GM23338 (cell line): ENCODE measurements around the gene CCDC177. TPM values are rescaled to one million over a fixed set of nuclear protein-coding genes. Genes with fewer than 3 reads are reported as not detected.

ENCODE experiments used
- ATAC-seq: fragments of 200-7000 bp; cut with Tn5 transposase; 3 replicates; pipeline ENCODE4 v1.9.1; 2020
- DNase-seq: peaks from one replicate; pipeline ENCODE4 v3.0.0-alpha.2; 2015; ENCODE audit warnings: low spot score
- H2AFZ ChIP-seq: fragments of 200-600 bp; sonication (generic); 2 replicates; pipeline ENCODE4 v1.8.0; 2016; ENCODE audit warnings: antibody characterized with exemption, mild to moderate bottlenecking, moderate library complexity
- H3F3A ChIP-seq: fragments of 200-600 bp; sonication (generic); replicated peaks from 2 replicates; pipeline ENCODE4 v1.8.0; 2017; ENCODE audit warnings: antibody characterized with exemption, mixed run types, low read depth
- H3K27ac ChIP-seq: fragments of 200-600 bp; sonication (generic); 2 replicates; pipeline ENCODE4 v1.6.1; 2016; ENCODE audit warnings: low read depth
- H3K27me3 ChIP-seq: fragments of 200-600 bp; sonication (generic); 2 replicates; pipeline ENCODE4 v1.8.0; 2016; ENCODE audit warnings: mild to moderate bottlenecking, mixed run types, moderate library complexity; ENCODE audit not compliant: insufficient read depth
- H3K36me3 ChIP-seq: fragments of 200-600 bp; sonication (generic); 2 replicates; pipeline ENCODE4 v1.8.0; 2016; ENCODE audit warnings: mild to moderate bottlenecking; ENCODE audit not compliant: insufficient read depth
- H3K4me1 ChIP-seq: fragments of 200-600 bp; sonication (generic); 2 replicates; pipeline ENCODE4 v1.8.0; 2016; ENCODE audit warnings: mild to moderate bottlenecking, moderate library complexity; ENCODE audit not compliant: insufficient read depth
- H3K4me2 ChIP-seq: fragments of 200-600 bp; sonication (generic); 2 replicates; pipeline ENCODE4 v1.7.1; 2017; ENCODE audit warnings: mixed run types
- H3K4me3 ChIP-seq: fragments of 200-600 bp; sonication (generic); 2 replicates; pipeline ENCODE4 v1.6.1; 2016; ENCODE audit warnings: mixed run types
- H3K79me2 ChIP-seq: fragments of 200-600 bp; sonication (generic); replicated peaks from 2 replicates; pipeline ENCODE4 v1.8.0; 2017; ENCODE audit warnings: mild to moderate bottlenecking; ENCODE audit not compliant: insufficient read depth
- H3K9me2 ChIP-seq: fragments of 200-600 bp; sonication (generic); 2 replicates; pipeline ENCODE4 v1.8.0; 2017; ENCODE audit not compliant: insufficient read depth
- H4K20me1 ChIP-seq: fragments of 200-600 bp; sonication (generic); replicated peaks from 2 replicates; pipeline ENCODE4 v1.8.0; 2017; ENCODE audit warnings: mild to moderate bottlenecking; ENCODE audit not compliant: insufficient read depth
- H3K27ac Mint-ChIP-seq: 2 replicates; pipeline ENCODE4 v1.8.0; 2020; ENCODE audit warnings: inconsistent platforms, mild to moderate bottlenecking, moderate library complexity, mixed read lengths
- H3K27me3 Mint-ChIP-seq: 3 replicates; pipeline ENCODE4 v1.8.0; 2022; ENCODE audit warnings: low read depth, mild to moderate bottlenecking, moderate library complexity, mixed read lengths, inconsistent platforms; ENCODE audit not compliant: insufficient read depth, poor library complexity
- H3K36me3 Mint-ChIP-seq: 3 replicates; pipeline ENCODE4 v1.8.0; 2021; ENCODE audit warnings: low read depth, mild to moderate bottlenecking, inconsistent platforms, moderate library complexity, mixed read lengths
- H3K4me1 Mint-ChIP-seq: 3 replicates; pipeline ENCODE4 v1.8.0; 2020; ENCODE audit warnings: mild to moderate bottlenecking, inconsistent platforms, mixed read lengths
- H3K4me3 Mint-ChIP-seq: 3 replicates; pipeline ENCODE4 v1.8.0; 2021; ENCODE audit warnings: moderate library complexity, mild to moderate bottlenecking, inconsistent platforms, mixed read lengths
- H3K9me3 Mint-ChIP-seq: 3 replicates; pipeline ENCODE4 v1.8.0; 2020; ENCODE audit warnings: moderate library complexity, mild to moderate bottlenecking, inconsistent platforms, mixed read lengths
- CREB1 ChIP-seq: fragments of 250-450 bp; sonication (Bioruptor Pico); IDR thresholded peaks from 2 replicates; pipeline ENCODE4 v1.5.0; 2020; ENCODE audit warnings: low read depth, mild to moderate bottlenecking, moderate library complexity
- CTCF ChIP-seq, 2 experiments: fragments of 200-600 bp in 1 of 2; sonication (generic) in 1 of 2; conservative IDR thresholded peaks; 2 replicates each; pipeline versions ENCODE4 v1.5.1 to v1.6.1; 2016 to 2017; ENCODE audit warnings: antibody characterized with exemption in 2 of 2, low read depth in 2 of 2, mild to moderate bottlenecking in 2 of 2, moderate library complexity in 1 of 2
- ETS1 ChIP-seq: IDR thresholded peaks from 2 replicates; pipeline ENCODE4 v1.6.1; 2016; ENCODE audit warnings: antibody characterized with exemption
- EZH2phosphoT487 ChIP-seq: fragments of 200-600 bp; sonication (generic); IDR thresholded peaks from one replicate; pipeline ENCODE4 v1.8.1; 2018; ENCODE audit warnings: antibody characterized with exemption; ENCODE audit not compliant: unreplicated experiment
- POLR2AphosphoS5 ChIP-seq: IDR thresholded peaks from 2 replicates; pipeline ENCODE4 v1.6.1; 2016; ENCODE audit warnings: antibody characterized with exemption, low read depth
- REST ChIP-seq: IDR thresholded peaks from one replicate; pipeline ENCODE4 v1.6.1; 2018; ENCODE audit warnings: antibody characterized with exemption; ENCODE audit not compliant: unreplicated experiment
- STAT1 ChIP-seq: IDR thresholded peaks from one replicate; pipeline ENCODE4 v1.6.1; 2016; ENCODE audit warnings: antibody characterized with exemption; ENCODE audit not compliant: unreplicated experiment
- ZNF114 ChIP-seq: fragments of 250-450 bp; sonication (Bioruptor Pico); IDR thresholded peaks from 2 replicates; pipeline ENCODE4 v1.5.0; 2020; ENCODE audit warnings: mild to moderate bottlenecking, moderate library complexity
- ZNF331 ChIP-seq: fragments of 250-450 bp; sonication (Bioruptor Pico); IDR thresholded peaks from 2 replicates; pipeline ENCODE4 v1.5.0; 2020; ENCODE audit warnings: low read depth, mild to moderate bottlenecking, moderate library complexity
- ZNF462 ChIP-seq: fragments of 250-450 bp; sonication (Bioruptor Pico); IDR thresholded peaks from 2 replicates; pipeline ENCODE4 v1.5.0; 2020; ENCODE audit warnings: mild to moderate bottlenecking, moderate library complexity
- polyA plus RNA-seq: library from polyadenylated mRNA; unstranded; fragments of >200 nt; fragmentation: Nextera tagmentation; extraction: Ambion mirVana; gene quantifications from 2 replicates; pipeline ENCODE4 v1.2.1, GENCODE V29; 2016
- total RNA-seq: library from RNA; depleted of rRNA; stranded (reverse); fragments of >200 nt; shearing (Covaris generic); gene quantifications from 2 replicates; pipeline ENCODE4 v1.2.3, GENCODE V29; 2014

The CCDC177 gene
- total and polyA plus RNA-seq, 2 experiments from 2014 or later: 0.18 to 1.7 TPM

- Histone ChIP-seq H3K36me3 (no peaks in the 10 kb centered on the region), H4K20me1 (no peaks in the 10 kb centered on the region), H3K4me1 (peaks cover 13% of the 10 kb centered on the region; the same call in 1 of the 2 replicates), H3K9me2 (no peaks in the 10 kb centered on the region), H3K27ac (no peak overlapping the region), H2AFZ (no peak overlapping the region), H3K4me2 (no peak overlapping the region), H3K4me3 (no peak overlapping the region), H3K27me3 (peaks cover 10% of the 10 kb centered on the region), H3K79me2 (no peaks in the 10 kb centered on the region), H3F3A (no peaks in the 10 kb centered on the region)
- peaks cover 22% of the 10 kb centered on the region for H3K4me1 Mint-ChIP-seq
- no peaks in the 10 kb centered on the region for H3K36me3 Mint-ChIP-seq
- ATAC-seq (no peak), DNase-seq (no peak)
- H3K9me3 Mint-ChIP-seq: no peaks in the 10 kb centered on the region; the same call in 2 of the 3 replicates
- H3K27ac Mint-ChIP-seq: no peak overlapping the region
- H3K4me3 Mint-ChIP-seq: no peak overlapping the region
- TF ChIP-seq EZH2phosphoT487: no peak
- TF ChIP-seq ETS1: no peak
- no peak for TF ChIP-seq REST
- no peak for TF ChIP-seq ZNF462 (CRISPR knock-in tag)
- TF ChIP-seq ZNF114 (CRISPR knock-in tag): no peak
- no peak for TF ChIP-seq STAT1
- no peak for TF ChIP-seq ZNF331 (CRISPR knock-in tag)
- no peak for TF ChIP-seq CREB1
- TF ChIP-seq CTCF (conservative IDR thresholded peaks at IDR 0.05; ENCODE audit: low read depth in 2 of 2): no peak
- TF ChIP-seq POLR2AphosphoS5: no peak
- peaks cover 8% of the 10 kb centered on the region for H3K27me3 Mint-ChIP-seq
These were observed 12.8 kb downstream of the CCDC177 start for GRCh38 chr14:69561893-69562292.
